T1000 (cell line): Measurements from ENCODE around the gene RUNDC3A.
"Not testable (repeated sequence)": the region's sequence is repeated elsewhere in the genome, so short reads cannot be mapped to it uniquely, and the experiment has no call there.

ENCODE experiments used
- DNase-seq: peaks from one replicate; lab custom pipeline; 2025; ENCODE audit warnings: mixed read lengths; lab: John Stamatoyannopoulos, UW

Gene RUNDC3A

DNA sequence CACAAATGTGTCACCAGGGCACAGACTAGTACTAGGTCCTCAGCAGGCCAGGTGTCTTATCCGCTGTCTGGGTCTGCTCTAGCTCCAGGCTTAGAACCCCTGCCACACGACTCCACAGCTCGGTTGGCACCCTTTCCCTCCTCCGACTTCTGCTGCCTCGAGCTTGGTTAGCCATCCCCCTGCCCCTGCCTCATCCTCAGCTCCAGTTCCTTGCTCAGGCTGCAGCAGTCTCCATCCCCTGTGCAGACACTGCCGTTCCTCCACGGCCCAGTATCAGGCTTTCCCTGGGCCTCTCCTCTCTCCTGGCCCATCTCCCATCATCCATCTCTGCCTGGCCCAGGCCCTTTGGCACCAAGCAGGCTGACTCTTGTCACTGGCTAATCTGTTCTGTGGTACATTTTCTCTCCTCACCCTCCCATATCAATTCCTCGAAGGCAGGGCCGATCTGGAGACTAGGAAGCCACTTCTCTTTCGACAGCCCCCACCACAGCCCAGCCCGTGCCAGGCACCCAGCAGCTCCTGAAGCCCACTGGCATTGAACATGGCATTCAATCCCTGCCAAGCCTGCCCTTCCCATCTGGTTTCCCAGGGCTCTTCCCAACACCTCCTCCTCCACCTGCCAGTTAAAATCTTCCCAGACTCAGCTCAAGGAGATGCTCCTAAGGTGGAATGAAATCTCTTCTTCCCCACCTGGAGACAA, 35.3 kb downstream of the RUNDC3A start:
- no peak for DNase-seq

DNA sequence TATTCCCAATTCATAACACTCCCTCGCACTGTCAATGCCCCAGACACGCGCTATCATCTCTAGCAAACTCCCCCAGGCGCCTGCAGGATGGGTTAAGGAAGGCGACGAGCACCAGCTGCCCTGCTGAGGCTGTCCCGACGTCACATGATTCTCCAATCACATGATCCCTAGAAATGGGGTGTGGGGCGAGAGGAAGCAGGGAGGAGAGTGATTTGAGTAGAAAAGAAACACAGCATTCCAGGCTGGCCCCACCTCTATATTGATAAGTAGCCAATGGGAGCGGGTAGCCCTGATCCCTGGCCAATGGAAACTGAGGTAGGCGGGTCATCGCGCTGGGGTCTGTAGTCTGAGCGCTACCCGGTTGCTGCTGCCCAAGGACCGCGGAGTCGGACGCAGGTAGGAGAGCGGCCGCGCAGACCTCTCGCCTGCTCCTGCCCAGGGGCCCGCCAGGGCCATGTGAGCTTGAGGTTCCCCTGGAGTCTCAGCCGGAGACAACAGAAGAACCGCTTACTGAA, 36.6 kb downstream of the RUNDC3A start, which contains the start of gene GRN:
GRN (plus strand) TSS at position 364 of the 515 bp plus-strand sequence. CDS start 3,863 bp downstream, outside the sequence.
- peak; percentile 95 for DNase-seq

GRCh38 chr17:44345454-44346026, 37.1 kb downstream of the RUNDC3A start:
- DNase-seq: peak; percentile 28

DNA sequence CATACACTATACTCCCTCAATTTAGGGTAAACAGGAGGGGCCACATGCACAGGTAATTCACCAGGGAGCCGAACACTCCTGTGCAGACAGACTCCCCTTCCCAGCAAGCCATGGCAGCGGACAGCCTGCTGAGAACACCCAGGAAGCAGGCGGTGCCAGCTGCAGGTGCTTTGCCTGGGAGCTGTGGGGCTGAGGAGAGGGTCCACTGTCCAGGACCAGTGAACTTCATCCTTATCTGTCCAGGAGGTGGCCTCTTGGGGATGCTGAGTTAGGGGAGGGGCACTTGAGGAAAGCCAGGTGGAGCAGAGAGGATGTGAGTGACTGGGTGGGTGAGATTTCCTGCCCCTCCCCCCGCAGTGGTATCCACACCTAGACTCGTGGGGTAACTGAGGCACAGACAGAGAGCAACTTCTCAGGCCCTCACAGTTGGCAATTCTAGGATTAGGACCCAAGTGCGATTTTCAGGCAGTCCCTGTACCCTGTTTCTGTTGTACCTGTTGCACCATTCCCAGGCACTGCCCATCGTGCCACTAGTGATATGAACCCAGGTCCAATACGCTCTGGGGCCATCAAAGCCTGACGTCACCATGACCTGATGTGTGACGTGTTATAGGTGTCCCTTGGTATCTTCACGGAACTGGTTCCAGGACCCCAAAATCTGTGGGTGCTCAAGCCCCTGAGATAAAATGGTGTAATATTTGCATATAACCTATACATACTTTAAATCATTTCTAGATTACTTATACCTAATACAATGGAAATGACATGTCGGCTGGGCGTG, 37.9 kb downstream of the RUNDC3A start:
- no peak for DNase-seq

DNA sequence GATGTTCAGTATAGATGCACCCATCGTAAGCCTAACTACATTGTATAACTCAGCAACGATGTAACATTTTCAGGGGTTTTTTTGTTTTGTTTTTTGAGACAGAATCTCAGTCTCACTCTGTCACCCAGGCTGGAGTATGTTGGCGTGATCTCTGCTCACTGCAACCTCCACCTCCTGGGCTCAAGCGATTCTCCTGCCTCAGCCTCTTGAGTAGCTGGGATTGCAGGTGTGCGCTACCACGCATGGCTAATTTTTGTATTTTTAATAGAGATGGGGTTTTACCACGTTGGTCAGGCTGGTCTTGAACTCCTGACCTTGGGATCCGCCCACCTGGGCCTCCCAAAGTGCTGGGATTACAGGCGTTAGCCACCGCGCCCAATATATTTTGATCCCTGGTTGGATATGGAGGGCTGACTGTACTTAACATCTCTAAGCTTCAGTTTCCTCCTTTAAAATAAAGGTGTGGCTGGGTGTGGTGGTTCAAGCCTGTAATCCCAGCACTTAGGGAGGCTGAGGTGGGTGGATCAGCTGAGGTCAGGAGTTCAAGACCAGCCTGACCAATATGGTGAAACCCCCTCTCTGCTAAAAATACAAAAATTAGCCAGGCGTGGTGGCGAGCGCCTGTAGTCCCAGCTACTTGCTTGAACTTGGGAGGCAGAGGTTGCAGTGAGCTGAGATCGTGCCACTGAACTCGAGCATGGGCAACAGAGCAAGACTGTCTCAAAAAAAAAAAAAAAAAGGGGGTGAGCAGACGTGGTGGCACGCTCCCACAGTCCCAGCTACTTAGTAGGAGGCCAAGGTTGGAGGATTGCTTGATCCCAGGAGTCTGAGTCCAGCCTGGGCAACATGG, 39.0 kb downstream of the RUNDC3A start:
- not testable (repeated sequence) for DNase-seq

GRCh38 chr17:44348234-44348987, 40.0 kb downstream of the RUNDC3A start:
- no peak for DNase-seq

DNA sequence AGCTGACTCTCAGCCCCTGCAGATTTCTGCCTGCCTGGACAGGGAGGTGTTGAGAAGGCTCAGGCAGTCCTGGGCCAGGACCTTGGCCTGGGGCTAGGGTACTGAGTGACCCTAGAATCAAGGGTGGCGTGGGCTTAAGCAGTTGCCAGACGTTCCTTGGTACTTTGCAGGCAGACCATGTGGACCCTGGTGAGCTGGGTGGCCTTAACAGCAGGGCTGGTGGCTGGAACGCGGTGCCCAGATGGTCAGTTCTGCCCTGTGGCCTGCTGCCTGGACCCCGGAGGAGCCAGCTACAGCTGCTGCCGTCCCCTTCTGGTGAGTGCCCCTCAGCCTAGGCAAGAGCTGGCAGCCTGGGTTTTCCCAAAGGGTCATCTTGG, 40.6 kb downstream of the RUNDC3A start:
- DNase-seq: no peak

DNA sequence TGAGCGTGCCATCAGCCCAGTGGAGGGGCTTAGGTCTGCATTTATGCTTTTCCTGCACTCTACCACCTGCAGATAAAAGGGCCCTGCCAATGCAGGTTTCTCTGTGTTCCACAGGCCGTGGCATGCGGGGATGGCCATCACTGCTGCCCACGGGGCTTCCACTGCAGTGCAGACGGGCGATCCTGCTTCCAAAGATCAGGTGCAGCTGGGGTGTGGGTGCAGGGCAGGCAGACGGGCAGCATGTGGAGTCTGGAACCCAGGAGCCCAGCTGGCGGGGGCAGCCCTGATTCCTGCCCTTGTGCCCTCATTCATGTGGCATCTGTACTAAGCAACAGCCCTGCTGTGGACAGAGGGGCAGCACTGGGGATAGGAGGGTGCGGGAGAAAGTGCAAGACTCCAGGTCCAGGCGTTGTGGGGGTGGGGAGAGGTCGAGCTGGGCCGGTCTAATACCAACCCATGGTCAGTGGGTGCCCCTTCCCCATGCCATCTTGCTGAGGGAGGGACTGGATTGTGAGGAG, 41.2 kb downstream of the RUNDC3A start:
- no peak for DNase-seq

DNA sequence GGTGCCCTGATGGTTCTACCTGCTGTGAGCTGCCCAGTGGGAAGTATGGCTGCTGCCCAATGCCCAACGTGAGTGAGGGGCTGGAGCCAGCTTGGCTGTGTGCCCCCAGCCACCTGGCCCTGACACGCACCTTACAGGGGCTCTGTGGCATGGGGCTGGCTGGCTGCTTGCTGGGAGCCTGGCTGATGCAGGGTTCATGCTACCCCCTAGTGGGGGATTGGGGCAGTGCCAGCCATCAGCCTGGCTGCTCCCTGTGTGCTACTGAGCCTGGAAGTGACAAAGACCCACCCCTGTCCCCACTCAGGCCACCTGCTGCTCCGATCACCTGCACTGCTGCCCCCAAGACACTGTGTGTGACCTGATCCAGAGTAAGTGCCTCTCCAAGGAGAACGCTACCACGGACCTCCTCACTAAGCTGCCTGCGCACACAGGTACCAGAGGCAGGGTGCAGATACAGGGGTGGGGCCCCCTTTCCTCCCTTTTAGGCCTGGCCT, 42.4 kb downstream of the RUNDC3A start:
- peak; percentile 29 for DNase-seq

DNA sequence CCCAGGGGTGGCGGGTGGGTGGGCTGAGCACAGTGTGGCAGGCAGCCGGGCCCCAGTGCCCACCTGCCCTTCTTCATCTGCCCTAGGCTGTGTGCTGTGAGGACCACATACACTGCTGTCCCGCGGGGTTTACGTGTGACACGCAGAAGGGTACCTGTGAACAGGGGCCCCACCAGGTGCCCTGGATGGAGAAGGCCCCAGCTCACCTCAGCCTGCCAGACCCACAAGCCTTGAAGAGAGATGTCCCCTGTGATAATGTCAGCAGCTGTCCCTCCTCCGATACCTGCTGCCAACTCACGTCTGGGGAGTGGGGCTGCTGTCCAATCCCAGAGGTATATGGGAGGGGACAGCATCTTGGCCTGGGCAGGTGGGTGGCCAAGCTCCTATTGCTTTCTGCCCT, 43.1 kb downstream of the RUNDC3A start:
- DNase-seq: no peak

GRCh38 chr17:44351961-44352827, 43.8 kb downstream of the RUNDC3A start:
- DNase-seq: no peak

- no peak for DNase-seq
These were observed 44.6 kb downstream of the RUNDC3A start for GRCh38 chr17:44352828-44353671.

DNA sequence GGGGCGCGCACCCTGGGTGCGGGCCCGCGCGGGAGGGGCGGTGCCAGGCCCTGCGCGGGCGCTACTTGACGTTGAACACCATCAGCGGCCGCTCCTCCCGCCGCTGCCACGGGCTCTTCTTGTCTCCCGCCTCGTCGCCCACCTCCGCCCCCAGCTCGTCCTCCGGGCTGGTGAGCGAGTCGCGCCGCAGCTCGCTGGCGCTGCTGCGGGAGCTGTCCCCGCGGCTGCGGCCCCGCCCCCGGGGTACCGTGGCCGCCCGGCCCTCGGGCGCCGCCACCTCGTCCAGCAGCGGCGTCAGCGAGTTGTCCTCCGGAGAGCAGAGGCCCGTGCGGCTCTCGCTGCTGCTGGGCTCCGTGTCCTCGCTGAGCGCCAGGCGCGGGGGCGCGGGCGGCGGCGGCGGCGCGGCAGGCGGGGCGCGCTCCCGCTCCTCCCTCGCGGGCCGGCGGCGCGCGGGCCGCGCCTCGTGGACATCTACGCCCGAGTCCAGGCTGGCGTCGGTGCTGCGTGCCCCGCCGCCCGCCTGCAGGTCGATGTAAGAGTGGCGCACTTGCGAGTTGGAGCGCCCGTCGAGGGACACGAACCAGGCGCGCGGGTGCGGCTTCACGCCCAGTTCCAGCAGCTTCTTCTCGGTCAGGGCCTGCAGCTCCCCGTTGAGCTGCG, 45.4 kb downstream of the RUNDC3A start:
- DNase-seq: no peak

GRCh38 chr17:44354582-44355561, 46.5 kb downstream of the RUNDC3A start:
- no peak for DNase-seq

DNA sequence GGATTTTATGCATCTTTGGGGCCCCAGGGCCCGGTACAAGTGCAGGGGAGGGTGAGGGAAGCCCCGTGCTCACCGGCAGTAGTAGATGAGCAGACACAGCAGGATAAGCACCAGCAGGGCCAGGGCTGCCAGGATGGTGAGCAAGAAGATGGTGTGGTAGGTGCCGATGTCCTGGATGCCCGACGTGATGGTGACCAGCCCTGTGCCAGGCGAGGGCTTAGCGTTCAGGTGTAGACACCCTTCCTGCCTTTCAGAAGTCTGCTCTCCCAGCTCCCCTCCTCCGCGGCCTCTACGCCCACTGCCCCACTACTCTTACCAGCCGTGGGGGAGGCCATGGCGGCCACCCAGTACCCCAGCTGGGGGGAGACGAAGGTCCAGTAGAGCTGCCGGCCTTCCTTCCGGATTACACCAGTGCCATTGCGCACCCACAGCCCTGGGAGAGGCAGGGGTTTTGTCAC, 47.3 kb downstream of the RUNDC3A start:
- no peak for DNase-seq

- DNase-seq: no peak
These were observed 47.8 kb downstream of the RUNDC3A start for GRCh38 chr17:44356241-44356640.

GRCh38 chr17:44358066-44358465, 49.7 kb downstream of the RUNDC3A start:
- DNase-seq: no peak
